HepG2 (cell line): ENCODE measurements around the gene ODAD4. TPM values are rescaled to one million over a fixed set of nuclear protein-coding genes. Genes with fewer than 3 reads are reported as not detected.

Source experiments
- ASH2L ChIP-seq: fragments of 300-600, 200-600 bp; sonication (generic); IDR thresholded peaks from 2 replicates; pipeline ENCODE4 v1.7.0; 2017; ENCODE audit warnings: low read depth, mild to moderate bottlenecking, moderate library complexity, mixed read lengths, low read length; ENCODE audit not compliant: insufficient read length
- CAMTA2 ChIP-seq: sonication (generic); formaldehyde crosslinking; IDR thresholded peaks from 2 replicates; pipeline ENCODE4 v1.4.0; 2020; ENCODE audit warnings: mild to moderate bottlenecking, missing genetic modification reagents, borderline replicate concordance
- CENPT ChIP-seq: sonication (generic); formaldehyde crosslinking; IDR thresholded peaks from 2 replicates; pipeline ENCODE4 v1.8.0; 2022; ENCODE audit warnings: low read depth, mild to moderate bottlenecking, moderate library complexity, missing genetic modification reagents
- ETV5 ChIP-seq: IDR thresholded peaks from 2 replicates; pipeline ENCODE4 v1.6.1; 2018; ENCODE audit warnings: missing biosample characterization, missing genetic modification reagents, inconsistent platforms, borderline replicate concordance
- FOXK2 ChIP-seq: fragments of 450-650 bp; IDR thresholded peaks from 2 replicates; pipeline ENCODE4 v1.6.1; 2016
- GZF1 ChIP-seq: sonication (generic); formaldehyde crosslinking; IDR thresholded peaks from 2 replicates; pipeline ENCODE4 v1.5.1; 2020; ENCODE audit warnings: mild to moderate bottlenecking, missing genetic modification reagents
- IKZF1 ChIP-seq: fragments of 450-650 bp; IDR thresholded peaks from 2 replicates; pipeline ENCODE4 v1.7.1; 2016
- JUNB ChIP-seq: sonication (generic); formaldehyde crosslinking; IDR thresholded peaks from 2 replicates; pipeline ENCODE4 v1.8.0; 2022; ENCODE audit warnings: missing genetic modification reagents, mild to moderate bottlenecking, borderline replicate concordance
- MEIS1 ChIP-seq: sonication (generic); formaldehyde crosslinking; IDR thresholded peaks from 2 replicates; pipeline ENCODE4 v1.9.0; 2021; ENCODE audit warnings: mild to moderate bottlenecking, missing genetic modification reagents, moderate library complexity, borderline replicate concordance
- NR2F1 ChIP-seq, 2 experiments: fragments of 450-650 bp in 1 of 2; formaldehyde crosslinking in 1 of 2; IDR thresholded peaks; 2 replicates each; pipeline versions ENCODE4 v1.5.0 to v1.6.1; 2016 to 2020; ENCODE audit warnings: mild to moderate bottlenecking in 1 of 2, missing compliant biosample characterization in 1 of 2, missing genetic modification reagents in 1 of 2, moderate library complexity in 1 of 2
- RAD51 ChIP-seq: fragments of 450-650 bp; IDR thresholded peaks from 2 replicates; pipeline ENCODE4 v1.6.1; 2016; ENCODE audit warnings: borderline replicate concordance
- SNAI1 ChIP-seq: sonication (generic); formaldehyde crosslinking; IDR thresholded peaks from 2 replicates; pipeline ENCODE4 v1.5.0; 2020; ENCODE audit warnings: mild to moderate bottlenecking, missing genetic modification reagents, borderline replicate concordance
- U2AF2 ChIP-seq: fragments of 200-400 bp; formaldehyde crosslinking; IDR thresholded peaks from 2 replicates; pipeline ENCODE4 v1.6.1; 2017; ENCODE audit warnings: low read depth, mild to moderate bottlenecking, low read length
- ZBTB3 ChIP-seq: sonication (generic); formaldehyde crosslinking; IDR thresholded peaks from 2 replicates; pipeline ENCODE4 v1.4.0; 2020; ENCODE audit warnings: low read depth, mild to moderate bottlenecking, moderate library complexity, missing genetic modification reagents, borderline replicate concordance
- ZBTB7A ChIP-seq: sonication (generic); formaldehyde crosslinking; IDR thresholded peaks from 2 replicates; pipeline ENCODE4 v1.8.0; 2022; ENCODE audit warnings: mild to moderate bottlenecking, missing genetic modification reagents
- ZFP1 ChIP-seq: IDR thresholded peaks from 2 replicates; pipeline ENCODE4 v1.6.1; 2016
- ZFX ChIP-seq: sonication (generic); formaldehyde crosslinking; IDR thresholded peaks from 2 replicates; pipeline ENCODE4 v1.4.0; 2020; ENCODE audit warnings: mild to moderate bottlenecking, low read depth, missing genetic modification reagents, moderate library complexity
- ZNF343 ChIP-seq: sonication (generic); formaldehyde crosslinking; IDR thresholded peaks from 2 replicates; pipeline ENCODE4 v1.4.0; 2020; ENCODE audit warnings: mild to moderate bottlenecking, missing genetic modification reagents
- ZNF460 ChIP-seq: sonication (generic); formaldehyde crosslinking; IDR thresholded peaks from 2 replicates; pipeline ENCODE4 v1.5.1; 2020; ENCODE audit warnings: missing genetic modification reagents, mild to moderate bottlenecking, borderline replicate concordance
- ZNF605 ChIP-seq: sonication (generic); formaldehyde crosslinking; IDR thresholded peaks from 2 replicates; pipeline ENCODE4 v1.8.0; 2022; ENCODE audit warnings: mild to moderate bottlenecking, missing genetic modification reagents
- ZNF691 ChIP-seq: sonication (generic); formaldehyde crosslinking; IDR thresholded peaks from 2 replicates; pipeline ENCODE4 v1.4.0; 2020; ENCODE audit warnings: missing genetic modification reagents, low read depth, mild to moderate bottlenecking, borderline replicate concordance
- ZSCAN29 ChIP-seq: sonication (generic); formaldehyde crosslinking; conservative IDR thresholded peaks from 2 replicates; pipeline ENCODE4 v1.4.0; 2020; ENCODE audit warnings: mild to moderate bottlenecking, missing genetic modification reagents
- polyA plus RNA-seq, 8 experiments: library from polyadenylated mRNA; depleted of rRNA in 3 of 8; stranded (reverse) in 7 of 8; unstranded in 1 of 8; fragments of >200 nt; fragmentation: Illumina TruSeq in 4 of 8; extraction: Trizol in 4 of 8; gene quantifications; 2 replicates each; pipeline versions ENCODE4 v1.2.1 to v1.2.3, GENCODE V29; 2011 to 2016; ENCODE audit warnings: low read depth in 4 of 8, missing spikeins in 1 of 8, mixed read lengths in 1 of 8; ENCODE audit not compliant: insufficient read depth in 1 of 8
- total RNA-seq, 5 experiments: library from RNA; depleted of rRNA; stranded (reverse); fragments of >200 nt; fragmentation: Illumina TruSeq; extraction: Trizol; gene quantifications; 2 replicates each; pipeline ENCODE4 v1.2.3, GENCODE V29; 2016; ENCODE audit warnings: low read depth in 1 of 5
- TF ChIP-seq, protein P1 (sequence below): sonication (generic); formaldehyde crosslinking; IDR thresholded peaks from 2 replicates; pipeline ENCODE4 v1.5.0; 2020; ENCODE audit warnings: missing genetic modification reagents
- TF ChIP-seq, protein P2 (sequence below): sonication (generic); formaldehyde crosslinking; IDR thresholded peaks from 2 replicates; pipeline ENCODE4 v1.4.0; 2020; ENCODE audit warnings: missing genetic modification reagents, mild to moderate bottlenecking, borderline replicate concordance
- TF ChIP-seq, protein P3 (sequence below): sonication (generic); formaldehyde crosslinking; IDR thresholded peaks from 2 replicates; pipeline ENCODE4 v1.4.0; 2020; ENCODE audit warnings: mild to moderate bottlenecking, low read depth, missing genetic modification reagents

Gene ODAD4
- total and polyA plus RNA-seq, 2 of the 13 experiments (the other 11 are each of a cell fraction or from before 2014, with no cell fraction given): 0.48 to 0.53 TPM

- TF ChIP-seq NR2F1 (CRISPR knock-in tag; IDR thresholded peaks at IDR 0.05) (peak in 1 of 2 experiments; percentile 79; a peak in 3 of 4 replicates), ZFP1 (CRISPR knock-in tag) (peak; percentile 91), ZFX (CRISPR knock-in tag) (peak; percentile 88), CAMTA2 (CRISPR knock-in tag) (no peak), ZNF605 (CRISPR knock-in tag) (no peak; the same call in 1 of the 2 replicates), ZNF691 (CRISPR knock-in tag) (peak; percentile 96; the same call in 1 of the 2 replicates), U2AF2 (no peak), CENPT (CRISPR knock-in tag) (no peak), MEIS1 (CRISPR knock-in tag) (peak; percentile 82; the same call in 1 of the 2 replicates), GZF1 (CRISPR knock-in tag) (no peak), ZNF460 (CRISPR knock-in tag) (peak; percentile 100), ZSCAN29 (CRISPR knock-in tag) (peak; percentile 73; the same call in 1 of the 2 replicates), FOXK2 (no peak), ETV5 (peak; percentile 34; the same call in 1 of the 2 replicates), ASH2L (no peak), JUNB (CRISPR knock-in tag) (no peak), RAD51 (no peak), ZBTB7A (CRISPR knock-in tag) (no peak; the same call in 1 of the 2 replicates), ZBTB3 (CRISPR knock-in tag) (no peak), IKZF1 (no peak), SNAI1 (CRISPR knock-in tag) (peak; percentile 52; the same call in 1 of the 2 replicates), ZNF343 (CRISPR knock-in tag) (no peak; the same call in 1 of the 2 replicates)
- TF ChIP-seq, protein P1, sequence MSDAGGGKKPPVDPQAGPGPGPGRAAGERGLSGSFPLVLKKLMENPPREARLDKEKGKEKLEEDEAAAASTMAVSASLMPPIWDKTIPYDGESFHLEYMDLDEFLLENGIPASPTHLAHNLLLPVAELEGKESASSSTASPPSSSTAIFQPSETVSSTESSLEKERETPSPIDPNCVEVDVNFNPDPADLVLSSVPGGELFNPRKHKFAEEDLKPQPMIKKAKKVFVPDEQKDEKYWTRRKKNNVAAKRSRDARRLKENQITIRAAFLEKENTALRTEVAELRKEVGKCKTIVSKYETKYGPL (CRISPR knock-in tag): no peak
- TF ChIP-seq, protein P2, sequence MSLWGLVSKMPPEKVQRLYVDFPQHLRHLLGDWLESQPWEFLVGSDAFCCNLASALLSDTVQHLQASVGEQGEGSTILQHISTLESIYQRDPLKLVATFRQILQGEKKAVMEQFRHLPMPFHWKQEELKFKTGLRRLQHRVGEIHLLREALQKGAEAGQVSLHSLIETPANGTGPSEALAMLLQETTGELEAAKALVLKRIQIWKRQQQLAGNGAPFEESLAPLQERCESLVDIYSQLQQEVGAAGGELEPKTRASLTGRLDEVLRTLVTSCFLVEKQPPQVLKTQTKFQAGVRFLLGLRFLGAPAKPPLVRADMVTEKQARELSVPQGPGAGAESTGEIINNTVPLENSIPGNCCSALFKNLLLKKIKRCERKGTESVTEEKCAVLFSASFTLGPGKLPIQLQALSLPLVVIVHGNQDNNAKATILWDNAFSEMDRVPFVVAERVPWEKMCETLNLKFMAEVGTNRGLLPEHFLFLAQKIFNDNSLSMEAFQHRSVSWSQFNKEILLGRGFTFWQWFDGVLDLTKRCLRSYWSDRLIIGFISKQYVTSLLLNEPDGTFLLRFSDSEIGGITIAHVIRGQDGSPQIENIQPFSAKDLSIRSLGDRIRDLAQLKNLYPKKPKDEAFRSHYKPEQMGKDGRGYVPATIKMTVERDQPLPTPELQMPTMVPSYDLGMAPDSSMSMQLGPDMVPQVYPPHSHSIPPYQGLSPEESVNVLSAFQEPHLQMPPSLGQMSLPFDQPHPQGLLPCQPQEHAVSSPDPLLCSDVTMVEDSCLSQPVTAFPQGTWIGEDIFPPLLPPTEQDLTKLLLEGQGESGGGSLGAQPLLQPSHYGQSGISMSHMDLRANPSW (CRISPR knock-in tag): no peak
- TF ChIP-seq, protein P3, sequence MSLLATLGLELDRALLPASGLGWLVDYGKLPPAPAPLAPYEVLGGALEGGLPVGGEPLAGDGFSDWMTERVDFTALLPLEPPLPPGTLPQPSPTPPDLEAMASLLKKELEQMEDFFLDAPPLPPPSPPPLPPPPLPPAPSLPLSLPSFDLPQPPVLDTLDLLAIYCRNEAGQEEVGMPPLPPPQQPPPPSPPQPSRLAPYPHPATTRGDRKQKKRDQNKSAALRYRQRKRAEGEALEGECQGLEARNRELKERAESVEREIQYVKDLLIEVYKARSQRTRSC: no peak
These were observed 22.5 kb upstream of the ODAD4 start (continued) for GRCh38 chr17:41907633-41908539.
